Uterus (tissue), 4 donors: Measurements from ENCODE around the gene CYP27A1. TPM values are rescaled to one million over a fixed set of nuclear protein-coding genes. Genes with fewer than 3 reads are reported as not detected.
"Not testable (repeated sequence)": the region's sequence is repeated elsewhere in the genome, so short reads cannot be mapped to it uniquely, and the experiment has no call there.

Source experiments
- DNase-seq, 2 donors: peaks; one replicate each; pipeline ENCODE4 v3.0.0-alpha.2; 2019 to 2020
- H3K27ac ChIP-seq, 2 donors: fragments of 200-600 bp; sonication (generic); 1 replicate in 1 of 2; 2 replicates in 1 of 2; pipeline ENCODE4 v1.5.1; 2016 to 2018
- H3K27me3 ChIP-seq, 2 donors: fragments of 200-600 bp; sonication (generic); one replicate each; pipeline ENCODE4 v1.5.1; 2018 to 2019; ENCODE audit warnings: control low read depth in 1 of 2
- H3K36me3 ChIP-seq, 2 donors: fragments of 200-600 bp; sonication (generic); one replicate each; pipeline ENCODE4 v1.5.1; 2019; ENCODE audit warnings: control low read depth in 1 of 2
- H3K4me1 ChIP-seq, 2 donors: fragments of 200-600 bp; sonication (generic); one replicate each; pipeline ENCODE4 v1.5.1; 2018 to 2019; ENCODE audit warnings: control low read depth in 1 of 2
- H3K4me3 ChIP-seq, 2 donors: fragments of 200-600 bp; sonication (generic); 1 replicate in 1 of 2; 2 replicates in 1 of 2; pipeline ENCODE4 v1.5.1; 2018 to 2019; ENCODE audit warnings: mild to moderate bottlenecking in 1 of 2
- H3K9me3 ChIP-seq, 2 donors: fragments of 200-600 bp; sonication (generic); one replicate each; pipeline ENCODE4 v1.5.1; 2019; ENCODE audit warnings: control low read depth in 1 of 2
- POLR2A ChIP-seq, 2 donors: fragments of 450-650 bp; IDR thresholded peaks; one replicate each; pipeline ENCODE4 v1.6.1; 2016; ENCODE audit warnings: antibody characterized with exemption in 2 of 2, mild to moderate bottlenecking in 1 of 2, moderate library complexity in 1 of 2
- intact Hi-C: fragments of 100-400 bp; cut with DNase I; formaldehyde crosslinking; loops from one replicate; pipeline ENCODE4 v1.15.1; 2023; ENCODE audit warnings: low total_unique reads
- total RNA-seq, 4 donors: library from RNA; depleted of rRNA in 3 of 4; stranded (reverse); fragments of >200 nt in 3 of 4; gene quantifications; one replicate each; pipeline versions ENCODE4 v1.1.0 to v1.2.4, GENCODE V29; 2014 to 2023
- TF ChIP-seq, protein P1 (sequence below), 4 experiments: fragments of 200-600 bp in 2 of 4; fragments of 450-650 bp in 2 of 4; sonication (generic) in 2 of 4; IDR thresholded peaks; one replicate each; pipeline ENCODE4 v1.5.1; 2016 to 2019; ENCODE audit warnings: antibody characterized with exemption in 4 of 4, mild to moderate bottlenecking in 2 of 4, moderate library complexity in 1 of 4
- donor health status: DM: yes; HTN: yes; CAD: no.

CYP27A1 gene
- total RNA-seq, 4 donors from 2014 or later = 4.1 to 15.7 (median 8.7) TPM

DNA sequence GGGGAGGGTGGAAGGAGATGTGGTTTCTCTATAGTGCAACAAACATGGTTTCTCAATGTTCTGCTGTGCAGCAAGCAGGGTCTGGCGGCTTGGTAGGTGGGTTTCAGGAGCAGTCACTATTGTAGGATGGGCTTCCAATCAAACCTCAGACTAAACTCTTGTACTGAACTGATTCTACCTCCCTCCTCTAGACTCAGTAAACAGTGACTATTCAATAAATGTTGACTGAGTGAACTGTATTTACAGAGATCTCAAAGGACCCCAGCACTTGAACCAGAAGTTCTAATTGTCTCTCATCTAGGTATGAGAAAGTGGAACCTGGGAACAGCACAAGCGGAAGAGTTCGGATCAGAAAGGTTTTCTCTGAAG, 26.8 kb upstream of the CYP27A1 start:
- intact Hi-C loops = no loop called here
- TF ChIP-seq, protein P1, sequence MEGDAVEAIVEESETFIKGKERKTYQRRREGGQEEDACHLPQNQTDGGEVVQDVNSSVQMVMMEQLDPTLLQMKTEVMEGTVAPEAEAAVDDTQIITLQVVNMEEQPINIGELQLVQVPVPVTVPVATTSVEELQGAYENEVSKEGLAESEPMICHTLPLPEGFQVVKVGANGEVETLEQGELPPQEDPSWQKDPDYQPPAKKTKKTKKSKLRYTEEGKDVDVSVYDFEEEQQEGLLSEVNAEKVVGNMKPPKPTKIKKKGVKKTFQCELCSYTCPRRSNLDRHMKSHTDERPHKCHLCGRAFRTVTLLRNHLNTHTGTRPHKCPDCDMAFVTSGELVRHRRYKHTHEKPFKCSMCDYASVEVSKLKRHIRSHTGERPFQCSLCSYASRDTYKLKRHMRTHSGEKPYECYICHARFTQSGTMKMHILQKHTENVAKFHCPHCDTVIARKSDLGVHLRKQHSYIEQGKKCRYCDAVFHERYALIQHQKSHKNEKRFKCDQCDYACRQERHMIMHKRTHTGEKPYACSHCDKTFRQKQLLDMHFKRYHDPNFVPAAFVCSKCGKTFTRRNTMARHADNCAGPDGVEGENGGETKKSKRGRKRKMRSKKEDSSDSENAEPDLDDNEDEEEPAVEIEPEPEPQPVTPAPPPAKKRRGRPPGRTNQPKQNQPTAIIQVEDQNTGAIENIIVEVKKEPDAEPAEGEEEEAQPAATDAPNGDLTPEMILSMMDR (IDR thresholded peaks at IDR 0.05) = no peak
- no peak for TF ChIP-seq POLR2A (IDR thresholded peaks at IDR 0.05)
- H3K27ac ChIP-seq = no peak overlapping the region
- no peak overlapping the region for H3K4me3 ChIP-seq
- no peaks in the 10 kb centered on the region for H3K9me3 ChIP-seq
- H3K36me3 ChIP-seq = no peaks in the 10 kb centered on the region
- no peaks in the 10 kb centered on the region for H3K4me1 ChIP-seq
- no peaks in the 10 kb centered on the region for H3K27me3 ChIP-seq
- DNase-seq = no peak

DNA sequence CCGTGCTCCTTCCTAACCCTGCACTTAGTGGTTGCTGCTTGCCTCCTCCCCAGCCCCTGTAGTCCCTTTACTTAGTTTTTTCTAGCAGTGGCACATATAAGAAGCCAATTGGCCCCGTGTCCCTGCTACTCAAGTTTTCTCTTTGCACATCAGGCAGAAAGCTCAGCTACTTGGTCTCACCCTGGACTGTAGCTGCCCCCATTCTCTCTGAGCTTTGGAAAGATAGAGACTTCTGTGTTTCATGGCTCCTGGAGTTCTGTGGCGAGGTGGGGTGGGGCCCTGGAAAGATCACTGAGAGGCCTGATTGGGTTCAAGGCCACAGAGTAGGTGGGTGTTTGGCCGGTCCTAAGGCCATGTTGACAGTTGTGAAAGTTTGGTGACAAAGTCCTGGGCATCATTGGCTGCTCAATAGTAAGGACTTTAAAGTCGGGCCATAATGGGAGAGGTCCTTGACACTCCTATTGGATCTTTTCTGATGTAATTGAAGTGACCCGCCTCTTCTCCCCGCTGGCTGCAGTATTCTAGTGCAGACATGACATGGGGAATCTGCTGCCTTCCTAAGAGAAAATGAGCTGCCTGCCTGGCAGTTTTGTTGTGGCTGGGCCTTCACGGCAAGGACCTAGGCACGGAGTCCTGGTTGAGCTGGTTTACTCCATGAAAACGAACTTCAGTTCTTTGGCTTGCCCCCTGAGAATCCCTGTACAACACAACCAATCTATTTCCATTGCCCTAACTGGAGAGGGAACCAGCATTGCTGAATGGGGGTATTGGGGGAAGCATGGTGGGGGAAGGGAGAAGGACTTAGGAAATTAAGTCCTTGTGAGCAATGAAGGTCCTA, 26.2 kb upstream of the CYP27A1 start:
- Histone ChIP-seq H3K27ac (peak overlapping the region in 1 of 2 donors; percentile 41), H3K36me3 (no peaks in the 10 kb centered on the region), H3K27me3 (no peaks in the 10 kb centered on the region), H3K4me3 (no peak overlapping the region), H3K4me1 (no peaks in the 10 kb centered on the region), H3K9me3 (no peaks in the 10 kb centered on the region)
- intact Hi-C loops = no loop called here
- TF ChIP-seq POLR2A (IDR thresholded peaks at IDR 0.05) = no peak
- TF ChIP-seq, protein P1 (IDR thresholded peaks at IDR 0.05) = no peak
- DNase-seq = no peak

- Histone ChIP-seq H3K27ac (peak overlapping the region in 1 of 2 donors; percentile 46), H3K36me3 (no peaks in the 10 kb centered on the region), H3K4me3 (no peak overlapping the region), H3K27me3 (no peaks in the 10 kb centered on the region), H3K4me1 (no peaks in the 10 kb centered on the region), H3K9me3 (no peaks in the 10 kb centered on the region)
- TF ChIP-seq POLR2A (IDR thresholded peaks at IDR 0.05) = no peak
- TF ChIP-seq, protein P1 (IDR thresholded peaks at IDR 0.05) = no peak
- DNase-seq = no peak
- intact Hi-C loops = no loop called here
Measured at GRCh38 chr2:218756599-218757377, 25.2 kb upstream of the CYP27A1 start.

- Histone ChIP-seq H3K4me3 (no peak overlapping the region), H3K27ac (no peak overlapping the region), H3K27me3 (no peaks in the 10 kb centered on the region), H3K36me3 (no peaks in the 10 kb centered on the region), H3K4me1 (no peaks in the 10 kb centered on the region), H3K9me3 (no peaks in the 10 kb centered on the region)
- DNase-seq = no peak
- no peak for TF ChIP-seq POLR2A (IDR thresholded peaks at IDR 0.05)
- TF ChIP-seq, protein P1 (IDR thresholded peaks at IDR 0.05) = no peak
- intact Hi-C loops = no loop called here
Measured at GRCh38 chr2:218761795-218762194, 20.2 kb upstream of the CYP27A1 start.

GRCh38 chr2:218772759-218773158, 9.2 kb upstream of the CYP27A1 start:
- intact Hi-C loops, H3K36me3 ChIP-seq, H3K27me3 ChIP-seq, H3K4me1 ChIP-seq, DNase-seq, H3K9me3 ChIP-seq, H3K4me3 ChIP-seq, H3K27ac ChIP-seq: not testable (repeated sequence)
